HEK293 (cell line): ENCODE measurements around the gene COL13A1.

Experiments used
- CTCF ChIA-PET: fragments of 350-600 bp; formaldehyde crosslinking; extraction: SDS; loops from one replicate; lab custom pipeline; 2021; ENCODE audit warnings: antibody characterized with exemption; lab: Yijun Ruan, JAX
- POLR2A ChIA-PET: fragments of 300-600 bp; formaldehyde crosslinking; extraction: SDS; loops from one replicate; lab custom pipeline; 2020; ENCODE audit warnings: antibody characterized with exemption, inconsistent platforms; lab: Yijun Ruan, JAX
- H3K27ac ChIP-seq: fragments of 200-500 bp; sonication (Bioruptor generic); 2 replicates; pipeline ENCODE4 v1.5.1; 2014; ENCODE audit warnings: low read depth, low read length, control low read depth, inconsistent platforms; ENCODE audit errors: extremely low read depth
- H3K36me3 ChIP-seq, 2 experiments: fragments of 200-500 bp in 1 of 2; sonication (Bioruptor generic) in 1 of 2; 1 replicate in 1 of 2; 2 replicates in 1 of 2; pipeline ENCODE4 v1.5.1; 2014 to 2017; ENCODE audit warnings: inconsistent platforms in 2 of 2, low read length in 2 of 2; ENCODE audit not compliant: control insufficient read depth in 2 of 2, insufficient read depth in 1 of 2
- H3K4me1 ChIP-seq: fragments of 200-500 bp; sonication (Bioruptor generic); 2 replicates; pipeline ENCODE4 v1.5.1; 2014; ENCODE audit warnings: mild to moderate bottlenecking, low read length, inconsistent platforms; ENCODE audit not compliant: control insufficient read depth, insufficient read depth
- H3K4me3 ChIP-seq: 2 replicates; pipeline ENCODE4 v1.5.1; 2011; ENCODE audit warnings: low read depth, mild to moderate bottlenecking, control low read depth, low read length, moderate library complexity
- H3K9me3 ChIP-seq: fragments of 200-500 bp; sonication (Bioruptor generic); 2 replicates; pipeline ENCODE4 v1.5.1; 2014; ENCODE audit warnings: low read depth, low read length, inconsistent platforms; ENCODE audit not compliant: control insufficient read depth, insufficient read depth
- ZBTB20 ChIP-seq: fragments of 450-650 bp; formaldehyde crosslinking; IDR thresholded peaks from 2 replicates; pipeline ENCODE4 v1.5.1; 2016; ENCODE audit warnings: missing biosample characterization, missing genetic modification characterization
- ZFHX2 ChIP-seq: fragments of 450-650 bp; formaldehyde crosslinking; conservative IDR thresholded peaks from 2 replicates; pipeline ENCODE4 v1.5.1; 2016; ENCODE audit warnings: missing biosample characterization, missing genetic modification characterization
- ZNF19 ChIP-seq: fragments of 450-650 bp; formaldehyde crosslinking; IDR thresholded peaks from 2 replicates; pipeline ENCODE4; 2016; ENCODE audit warnings: missing biosample characterization, missing genetic modification characterization, low read depth
- ZNF248 ChIP-seq: fragments of 450-650 bp; formaldehyde crosslinking; IDR thresholded peaks from 2 replicates; pipeline ENCODE4 v1.5.1; 2017; ENCODE audit warnings: missing biosample characterization, missing genetic modification characterization
- ZNF311 ChIP-seq: fragments of 450-650 bp; formaldehyde crosslinking; IDR thresholded peaks from 2 replicates; pipeline ENCODE4 v1.5.1; 2017; ENCODE audit warnings: missing biosample characterization, missing genetic modification characterization, borderline replicate concordance
- ZSCAN4 ChIP-seq: fragments of 450-650 bp; formaldehyde crosslinking; IDR thresholded peaks from 2 replicates; pipeline ENCODE4 v1.5.1; 2017; ENCODE audit warnings: missing biosample characterization, missing genetic modification characterization
- TF ChIP-seq, protein P1 (sequence below): fragments of 450-650 bp; formaldehyde crosslinking; conservative IDR thresholded peaks from 2 replicates; pipeline ENCODE4 v1.5.1; 2016; ENCODE audit warnings: low read depth, missing biosample characterization, missing genetic modification characterization
- TF ChIP-seq, protein P2 (sequence below): fragments of 450-650 bp; formaldehyde crosslinking; IDR thresholded peaks from 2 replicates; pipeline ENCODE4 v1.5.1; 2017; ENCODE audit warnings: missing biosample characterization, missing genetic modification characterization
- TF ChIP-seq, protein P3 (sequence below): fragments of 450-650 bp; formaldehyde crosslinking; IDR thresholded peaks from 2 replicates; pipeline ENCODE4 v1.5.1; 2016; ENCODE audit warnings: missing biosample characterization, missing genetic modification characterization

The COL13A1 gene

GRCh38 chr10:69943292-69943820 lies 141.7 kb downstream of the COL13A1 start:
- Histone ChIP-seq H3K4me3 (no peak overlapping the region), H3K9me3 (no peaks in the 10 kb centered on the region), H3K4me1 (no peaks in the 10 kb centered on the region), H3K27ac (no peak overlapping the region), H3K36me3 (no peaks in the 10 kb centered on the region)
- ChIA-PET CTCF (interaction anchor here (1.0 kb wide), 1 partner anchor 15 kb away, joined by 3 read pairs; no protein-coding TSS in a partner anchor), POLR2A (no interaction called here)
- TF ChIP-seq, protein P1, sequence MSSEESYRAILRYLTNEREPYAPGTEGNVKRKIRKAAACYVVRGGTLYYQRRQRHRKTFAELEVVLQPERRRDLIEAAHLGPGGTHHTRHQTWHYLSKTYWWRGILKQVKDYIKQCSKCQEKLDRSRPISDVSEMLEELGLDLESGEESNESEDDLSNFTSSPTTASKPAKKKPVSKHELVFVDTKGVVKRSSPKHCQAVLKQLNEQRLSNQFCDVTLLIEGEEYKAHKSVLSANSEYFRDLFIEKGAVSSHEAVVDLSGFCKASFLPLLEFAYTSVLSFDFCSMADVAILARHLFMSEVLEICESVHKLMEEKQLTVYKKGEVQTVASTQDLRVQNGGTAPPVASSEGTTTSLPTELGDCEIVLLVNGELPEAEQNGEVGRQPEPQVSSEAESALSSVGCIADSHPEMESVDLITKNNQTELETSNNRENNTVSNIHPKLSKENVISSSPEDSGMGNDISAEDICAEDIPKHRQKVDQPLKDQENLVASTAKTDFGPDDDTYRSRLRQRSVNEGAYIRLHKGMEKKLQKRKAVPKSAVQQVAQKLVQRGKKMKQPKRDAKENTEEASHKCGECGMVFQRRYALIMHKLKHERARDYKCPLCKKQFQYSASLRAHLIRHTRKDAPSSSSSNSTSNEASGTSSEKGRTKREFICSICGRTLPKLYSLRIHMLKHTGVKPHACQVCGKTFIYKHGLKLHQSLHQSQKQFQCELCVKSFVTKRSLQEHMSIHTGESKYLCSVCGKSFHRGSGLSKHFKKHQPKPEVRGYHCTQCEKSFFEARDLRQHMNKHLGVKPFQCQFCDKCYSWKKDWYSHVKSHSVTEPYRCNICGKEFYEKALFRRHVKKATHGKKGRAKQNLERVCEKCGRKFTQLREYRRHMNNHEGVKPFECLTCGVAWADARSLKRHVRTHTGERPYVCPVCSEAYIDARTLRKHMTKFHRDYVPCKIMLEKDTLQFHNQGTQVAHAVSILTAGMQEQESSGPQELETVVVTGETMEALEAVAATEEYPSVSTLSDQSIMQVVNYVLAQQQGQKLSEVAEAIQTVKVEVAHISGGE (tag by site-specific recombination): no peak
- TF ChIP-seq, protein P2, sequence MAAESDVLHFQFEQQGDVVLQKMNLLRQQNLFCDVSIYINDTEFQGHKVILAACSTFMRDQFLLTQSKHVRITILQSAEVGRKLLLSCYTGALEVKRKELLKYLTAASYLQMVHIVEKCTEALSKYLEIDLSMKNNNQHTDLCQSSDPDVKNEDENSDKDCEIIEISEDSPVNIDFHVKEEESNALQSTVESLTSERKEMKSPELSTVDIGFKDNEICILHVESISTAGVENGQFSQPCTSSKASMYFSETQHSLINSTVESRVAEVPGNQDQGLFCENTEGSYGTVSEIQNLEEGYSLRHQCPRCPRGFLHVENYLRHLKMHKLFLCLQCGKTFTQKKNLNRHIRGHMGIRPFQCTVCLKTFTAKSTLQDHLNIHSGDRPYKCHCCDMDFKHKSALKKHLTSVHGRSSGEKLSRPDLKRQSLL (tag by site-specific recombination): 0 out of 2 replicates have a peak, but pooled peaks have one; percentile 21

- no peak overlapping the region for H3K27ac ChIP-seq
- CTCF ChIA-PET: interaction anchor here (0.8 kb wide), 1 partner anchor 13 kb away, joined by 3 read pairs; no protein-coding TSS in a partner anchor
Observed at GRCh38 chr10:69944761-69945160, 143.1 kb downstream of the COL13A1 start.

GRCh38 chr10:69948261-69948660 lies 146.6 kb downstream of the COL13A1 start:
- no peaks in the 10 kb centered on the region for H3K4me1 ChIP-seq
- H3K27ac ChIP-seq: no peak overlapping the region
- TF ChIP-seq ZBTB20 (tag by site-specific recombination) (no peak), ZNF19 (tag by site-specific recombination) (no peak)
- TF ChIP-seq, protein P3, sequence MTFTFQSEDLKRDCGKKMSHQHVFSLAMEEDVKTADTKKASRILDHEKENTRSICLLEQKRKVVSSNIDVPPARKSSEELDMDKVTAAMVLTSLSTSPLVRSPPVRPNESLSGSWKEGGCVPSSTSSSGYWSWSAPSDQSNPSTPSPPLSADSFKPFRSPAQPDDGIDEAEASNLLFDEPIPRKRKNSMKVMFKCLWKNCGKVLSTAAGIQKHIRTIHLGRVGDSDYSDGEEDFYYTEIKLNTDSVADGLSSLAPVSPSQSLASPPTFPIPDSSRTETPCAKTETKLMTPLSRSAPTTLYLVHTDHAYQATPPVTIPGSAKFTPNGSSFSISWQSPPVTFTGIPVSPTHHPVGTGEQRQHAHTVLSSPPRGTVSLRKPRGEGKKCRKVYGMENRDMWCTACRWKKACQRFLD (tag by site-specific recombination): no peak
- TF ChIP-seq, all 188 proteins: peak for 0
- Histone ChIP-seq H3K36me3 (no peaks in the 10 kb centered on the region), H3K9me3 (no peaks in the 10 kb centered on the region), H3K4me3 (no peak overlapping the region)
- CTCF ChIA-PET: interaction anchor here (2.8 kb wide), 1 partner anchor 11 kb away, joined by 27 read pairs; no protein-coding TSS in a partner anchor
- POLR2A ChIA-PET: no interaction called here

More at GRCh38 chr10:69944761-69945160, 143.1 kb downstream of the COL13A1 start:
- TF ChIP-seq ZFHX2 (tag by site-specific recombination) (peak; percentile 35; the same call in 1 of the 2 replicates), ZNF311 (no peak)
- Histone ChIP-seq H3K36me3 (no peaks in the 10 kb centered on the region), H3K4me3 (no peak overlapping the region), H3K9me3 (no peaks in the 10 kb centered on the region), H3K4me1 (no peaks in the 10 kb centered on the region)
- POLR2A ChIA-PET: no interaction called here

- ChIA-PET POLR2A (interaction anchor here (0.5 kb wide), 1 partner anchor 497 kb away, joined by 3 read pairs; no protein-coding TSS in a partner anchor), CTCF (interaction anchor here (1.3 to 2.8 kb wide), 2 partner anchors 9 to 21 kb away, joined by 3 to 27 read pairs; no protein-coding TSS in a partner anchor)
Observed at GRCh38 chr10:69949770-69950169, 148.1 kb downstream of the COL13A1 start.

More at GRCh38 chr10:69949770-69950169, 148.1 kb downstream of the COL13A1 start:
- no peaks in the 10 kb centered on the region for H3K9me3 ChIP-seq
- no peak for TF ChIP-seq ZNF248 (tag by site-specific recombination)
- TF ChIP-seq ZSCAN4 (tag by site-specific recombination): peak; percentile 94
- H3K27ac ChIP-seq: no peak overlapping the region
- H3K4me3 ChIP-seq: no peak overlapping the region
- H3K4me1 ChIP-seq: no peaks in the 10 kb centered on the region
- H3K36me3 ChIP-seq: no peaks in the 10 kb centered on the region
